SU-DHL-6 (cell line): ENCODE data around the gene BLACAT1.
A peak's percentile ranks its signal among the peaks of the same experiment; 100 is the strongest.

Experiments
- H2AFZ ChIP-seq: fragments of 200-600 bp; sonication (generic); 2 replicates; pipeline ENCODE4 v1.6.1; 2014; ENCODE audit warnings: low read depth, mild to moderate bottlenecking, moderate library complexity, mixed read lengths, antibody characterized with exemption, low read length; ENCODE audit not compliant: severe bottlenecking
- H3F3A ChIP-seq: fragments of 200-600 bp; shearing (Covaris generic); 2 replicates; pipeline ENCODE4 v1.6.0; 2016; ENCODE audit warnings: antibody characterized with exemption, mild to moderate bottlenecking; ENCODE audit not compliant: insufficient read depth
- H3K27ac ChIP-seq: fragments of 200-600 bp; sonication (generic); 2 replicates; pipeline ENCODE4 v1.5.1; 2016; ENCODE audit warnings: low read depth, mild to moderate bottlenecking, low read length, moderate library complexity, mixed read lengths
- H3K27me3 ChIP-seq: fragments of 200-600 bp; sonication (generic), shearing (Covaris generic); 2 replicates; pipeline ENCODE4 v1.6.0; 2014; ENCODE audit warnings: mild to moderate bottlenecking, low read length
- H3K36me3 ChIP-seq: fragments of 200-600 bp; sonication (generic); 2 replicates; pipeline ENCODE4 v1.6.1; 2014; ENCODE audit warnings: mild to moderate bottlenecking, low read length, mixed read lengths
- H3K4me2 ChIP-seq: fragments of 300-600, 200-600 bp; shearing (Covaris generic), sonication (generic); 2 replicates; pipeline ENCODE4 v1.6.0; 2014; ENCODE audit warnings: low read length, low read depth, mild to moderate bottlenecking; ENCODE audit not compliant: poor library complexity, severe bottlenecking
- H3K4me3 ChIP-seq: fragments of 200-600 bp; sonication (generic); 2 replicates; pipeline ENCODE4 v1.5.1; 2014; ENCODE audit warnings: antibody characterized with exemption, low read length, mild to moderate bottlenecking, mixed read lengths; ENCODE audit not compliant: insufficient read depth, poor library complexity, severe bottlenecking
- H3K79me2 ChIP-seq: fragments of 200-600 bp; sonication (generic); 2 replicates; pipeline ENCODE4 v1.6.1; 2014; ENCODE audit warnings: mild to moderate bottlenecking, low read length, moderate library complexity; ENCODE audit not compliant: insufficient read depth
- H3K9ac ChIP-seq: fragments of 200-600 bp; sonication (generic); 2 replicates; pipeline ENCODE4 v1.7.0; 2014; ENCODE audit warnings: mild to moderate bottlenecking, low read length
- H3K9me2 ChIP-seq: fragments of 200-600 bp; sonication (generic); replicated peaks from 2 replicates; pipeline ENCODE4 v1.6.1; 2014; ENCODE audit warnings: low read length; ENCODE audit not compliant: insufficient read depth
- H3K9me3 ChIP-seq: fragments of 200-600 bp; sonication (generic); 2 replicates; pipeline ENCODE4 v1.6.1; 2014; ENCODE audit warnings: low read length, mixed read lengths; ENCODE audit not compliant: insufficient read depth
- H4K20me1 ChIP-seq: fragments of 200-600 bp; sonication (generic); 2 replicates; pipeline ENCODE4 v1.6.1; 2014; ENCODE audit warnings: low read depth, mild to moderate bottlenecking, antibody characterized with exemption, low read length, moderate library complexity, mixed read lengths
- EZH2phosphoT487 ChIP-seq: fragments of 200-600 bp; sonication (generic), shearing (Covaris generic); conservative IDR thresholded peaks from 2 replicates; pipeline ENCODE4 v1.6.1; 2018; ENCODE audit warnings: mild to moderate bottlenecking, antibody characterized with exemption, low read length, moderate library complexity, mixed read lengths
- TF ChIP-seq, protein P1 (sequence below): fragments of 200-600 bp; sonication (generic); IDR thresholded peaks from one replicate; pipeline ENCODE4 v1.5.1; 2017; ENCODE audit warnings: antibody characterized with exemption, mild to moderate bottlenecking, low read length, moderate library complexity; ENCODE audit not compliant: insufficient read depth, poor library complexity, severe bottlenecking

Gene BLACAT1

DNA sequence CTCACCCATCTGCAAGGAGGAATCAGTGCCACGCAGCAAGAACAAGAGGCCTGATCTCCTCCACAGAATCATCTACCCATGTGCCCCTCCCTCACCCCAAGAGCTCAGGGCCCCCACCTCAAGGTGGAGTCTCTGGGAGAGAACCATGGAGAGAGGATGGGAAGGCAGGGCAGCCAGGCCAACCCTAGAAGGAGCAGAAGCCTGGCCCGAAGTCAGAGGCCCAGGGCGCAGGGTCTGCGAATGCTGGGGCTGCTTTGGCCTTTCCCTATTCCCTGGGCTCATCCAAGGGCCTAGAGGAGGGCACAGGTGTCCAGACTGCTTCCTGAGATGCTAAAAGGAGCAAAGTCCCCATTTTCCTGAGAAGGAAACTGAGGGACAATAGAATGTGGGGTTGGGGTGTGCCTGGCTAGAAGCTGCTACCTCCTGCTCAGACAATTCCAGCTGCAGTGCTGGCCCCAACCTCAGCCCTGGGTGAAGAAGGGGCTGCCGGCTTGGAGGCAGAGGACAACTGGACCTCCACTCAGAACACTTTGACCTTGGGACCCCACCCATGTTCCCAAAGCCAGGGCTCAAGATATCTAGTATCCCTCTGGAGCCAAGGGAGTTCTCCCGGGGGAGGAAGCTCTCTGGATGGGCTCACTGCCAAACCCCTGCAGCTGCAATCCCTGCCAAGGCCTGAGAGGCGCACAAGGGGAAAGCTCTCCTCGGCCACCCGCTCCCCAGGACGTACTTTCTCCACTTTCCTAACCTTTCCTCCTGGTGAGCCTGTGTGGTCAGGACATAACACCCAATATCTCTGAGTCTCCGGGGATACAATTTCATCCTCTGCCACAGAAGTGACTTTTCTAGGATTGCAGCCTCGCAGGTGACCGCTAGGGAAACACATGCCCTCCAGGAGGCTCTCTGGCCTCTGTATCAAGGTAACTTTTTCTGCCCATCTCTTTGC lies 17.4 kb downstream of the BLACAT1 start:
- Histone ChIP-seq H2AFZ (no peak overlapping the region), H3K4me3 (no peak overlapping the region), H3K27ac (no peak overlapping the region), H3K36me3 (no peaks in the 10 kb centered on the region), H3F3A (no peaks in the 10 kb centered on the region), H3K9me2 (no peaks in the 10 kb centered on the region), H3K9me3 (no peaks in the 10 kb centered on the region), H3K4me2 (no peak overlapping the region), H3K9ac (no peak overlapping the region), H3K27me3 (no peaks in the 10 kb centered on the region), H3K79me2 (no peaks in the 10 kb centered on the region), H4K20me1 (no peaks in the 10 kb centered on the region)
- TF ChIP-seq, protein P1, sequence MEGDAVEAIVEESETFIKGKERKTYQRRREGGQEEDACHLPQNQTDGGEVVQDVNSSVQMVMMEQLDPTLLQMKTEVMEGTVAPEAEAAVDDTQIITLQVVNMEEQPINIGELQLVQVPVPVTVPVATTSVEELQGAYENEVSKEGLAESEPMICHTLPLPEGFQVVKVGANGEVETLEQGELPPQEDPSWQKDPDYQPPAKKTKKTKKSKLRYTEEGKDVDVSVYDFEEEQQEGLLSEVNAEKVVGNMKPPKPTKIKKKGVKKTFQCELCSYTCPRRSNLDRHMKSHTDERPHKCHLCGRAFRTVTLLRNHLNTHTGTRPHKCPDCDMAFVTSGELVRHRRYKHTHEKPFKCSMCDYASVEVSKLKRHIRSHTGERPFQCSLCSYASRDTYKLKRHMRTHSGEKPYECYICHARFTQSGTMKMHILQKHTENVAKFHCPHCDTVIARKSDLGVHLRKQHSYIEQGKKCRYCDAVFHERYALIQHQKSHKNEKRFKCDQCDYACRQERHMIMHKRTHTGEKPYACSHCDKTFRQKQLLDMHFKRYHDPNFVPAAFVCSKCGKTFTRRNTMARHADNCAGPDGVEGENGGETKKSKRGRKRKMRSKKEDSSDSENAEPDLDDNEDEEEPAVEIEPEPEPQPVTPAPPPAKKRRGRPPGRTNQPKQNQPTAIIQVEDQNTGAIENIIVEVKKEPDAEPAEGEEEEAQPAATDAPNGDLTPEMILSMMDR, result peak; percentile 21
- no peak for TF ChIP-seq EZH2phosphoT487

DNA sequence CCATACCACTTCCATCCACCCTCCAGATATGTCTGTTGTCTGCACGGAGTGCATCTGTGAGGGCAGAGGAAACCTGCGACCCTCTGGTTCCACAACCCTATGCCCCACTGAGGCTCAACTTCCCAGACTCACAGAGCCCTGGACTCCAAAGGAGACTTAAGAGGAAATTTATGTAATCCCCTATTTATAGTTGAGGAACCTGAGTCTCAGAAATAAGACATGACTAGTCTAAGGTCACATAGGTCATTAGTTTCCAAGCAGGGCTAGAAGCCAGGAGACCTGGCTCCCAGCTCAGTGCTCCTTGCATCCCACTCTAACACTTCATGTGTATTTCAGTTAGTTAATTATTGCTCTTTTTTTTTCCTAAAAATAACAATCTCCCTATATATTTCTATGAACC lies 18.3 kb downstream of the BLACAT1 start:
- H3K27ac ChIP-seq, result no peak overlapping the region
- no peak overlapping the region for H2AFZ ChIP-seq
- TF ChIP-seq EZH2phosphoT487, result no peak
- TF ChIP-seq, protein P1, result no peak
- no peaks in the 10 kb centered on the region for H3K9me2 ChIP-seq
- H3K4me3 ChIP-seq, result no peak overlapping the region
- H3K36me3 ChIP-seq, result no peaks in the 10 kb centered on the region
- H3K79me2 ChIP-seq, result no peaks in the 10 kb centered on the region
- H3F3A ChIP-seq, result no peaks in the 10 kb centered on the region
- H3K9me3 ChIP-seq, result no peaks in the 10 kb centered on the region
- H4K20me1 ChIP-seq, result no peaks in the 10 kb centered on the region
- no peak overlapping the region for H3K9ac ChIP-seq
- H3K4me2 ChIP-seq, result no peak overlapping the region
- no peaks in the 10 kb centered on the region for H3K27me3 ChIP-seq

DNA sequence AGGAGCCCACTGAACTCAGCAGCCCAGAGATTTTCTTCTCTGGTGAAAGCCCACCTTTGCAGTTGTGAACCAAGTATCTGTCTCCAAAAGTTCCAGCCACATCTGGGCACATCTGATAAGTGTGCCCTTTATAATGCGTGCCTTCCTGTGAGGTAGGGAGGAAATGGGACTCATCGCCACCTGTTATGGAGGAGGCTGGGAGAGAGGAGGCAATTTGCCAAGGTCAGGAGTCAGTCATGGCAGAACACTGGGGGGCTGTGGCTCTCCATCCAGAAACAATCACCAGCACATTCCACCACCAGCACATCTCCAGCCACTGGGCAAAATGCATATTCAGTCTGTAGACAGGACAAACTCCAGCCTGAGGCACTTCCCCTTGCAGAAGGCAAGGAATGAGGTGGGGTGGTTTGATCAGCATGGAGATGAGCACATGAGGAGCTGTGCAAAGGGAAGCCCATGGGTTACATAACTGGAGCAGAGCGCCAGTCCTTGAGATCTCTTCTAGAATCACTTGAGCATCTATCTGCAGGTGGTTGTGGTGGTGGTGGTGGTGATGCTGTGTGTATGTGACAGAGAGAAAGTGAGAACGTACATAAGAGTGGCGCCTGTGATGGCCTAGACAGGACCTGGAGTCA lies 19.0 kb downstream of the BLACAT1 start:
- H3K4me3 ChIP-seq, result no peak overlapping the region
- no peaks in the 10 kb centered on the region for H3K9me3 ChIP-seq
- no peaks in the 10 kb centered on the region for H3K36me3 ChIP-seq
- no peak overlapping the region for H2AFZ ChIP-seq
- H3K27ac ChIP-seq, result no peak overlapping the region
- H3F3A ChIP-seq, result no peaks in the 10 kb centered on the region
- no peaks in the 10 kb centered on the region for H3K27me3 ChIP-seq
- no peak overlapping the region for H3K9ac ChIP-seq
- TF ChIP-seq, protein P1, result no peak
- TF ChIP-seq EZH2phosphoT487, result no peak
- H3K9me2 ChIP-seq, result no peaks in the 10 kb centered on the region
- H3K79me2 ChIP-seq, result no peaks in the 10 kb centered on the region
- no peak overlapping the region for H3K4me2 ChIP-seq
- no peaks in the 10 kb centered on the region for H4K20me1 ChIP-seq
